GM19372 (cell line): ENCODE results near the gene PHLPP1.
"Not testable (repeated sequence)": the region's sequence is repeated elsewhere in the genome, so short reads cannot be mapped to it uniquely, and the experiment has no call there.

Experiments used
- ATAC-seq: cut with Tn5 transposase; IDR thresholded peaks from one replicate; pipeline ENCODE4 v1.9.1; 2021; ENCODE audit warnings: mild to moderate bottlenecking, low read depth, moderate library complexity; ENCODE audit not compliant: unreplicated experiment

Gene PHLPP1

GRCh38 chr18:62876828-62877227 is 161.5 kb downstream of the PHLPP1 start:
- ATAC-seq, result no peak

DNA sequence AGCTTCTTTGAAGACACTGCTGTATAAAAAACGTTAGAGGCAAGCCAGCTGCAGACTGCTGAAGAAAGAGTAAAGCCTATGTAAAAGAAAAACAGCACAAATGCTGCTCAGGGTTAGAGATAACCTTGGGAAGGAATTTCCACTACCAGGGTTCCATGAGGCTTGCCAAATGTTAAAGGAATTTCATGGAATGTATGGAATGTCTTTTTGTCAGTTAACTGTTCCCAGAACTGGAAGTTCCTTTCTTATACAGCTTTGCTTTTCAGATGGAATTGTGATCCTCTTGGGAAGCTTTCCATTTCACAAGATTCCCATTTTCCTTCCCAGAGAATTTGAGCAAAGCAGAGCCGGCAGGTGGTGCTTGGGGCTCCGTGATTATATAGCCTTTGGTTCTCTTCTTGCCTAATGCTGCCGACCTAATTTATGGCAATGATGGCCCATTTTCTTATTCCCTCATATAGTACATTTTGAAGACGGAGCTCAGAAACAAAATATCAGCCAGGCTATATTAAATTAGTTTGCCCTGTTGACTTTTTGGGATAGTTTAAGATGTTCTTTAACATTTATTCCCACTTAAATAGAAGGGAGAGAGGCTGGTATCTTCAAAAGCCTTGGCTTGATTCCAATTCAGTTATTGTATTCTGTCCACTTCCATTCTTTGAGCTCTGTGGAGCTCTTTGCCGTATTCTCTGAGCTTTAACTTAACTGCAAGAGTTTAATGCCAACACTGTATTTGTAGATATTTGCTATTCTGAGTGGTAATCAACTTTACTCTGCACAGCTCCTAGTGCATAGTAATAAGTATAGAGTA is 162.3 kb downstream of the PHLPP1 start:
- ATAC-seq, result no peak

GRCh38 chr18:62878305-62878704 is 163.0 kb downstream of the PHLPP1 start:
- ATAC-seq, result no peak

- ATAC-seq, result no peak
Observed at GRCh38 chr18:62880034-62880433, 164.7 kb downstream of the PHLPP1 start.

GRCh38 chr18:62880673-62881364 is 165.5 kb downstream of the PHLPP1 start:
- no peak for ATAC-seq

DNA sequence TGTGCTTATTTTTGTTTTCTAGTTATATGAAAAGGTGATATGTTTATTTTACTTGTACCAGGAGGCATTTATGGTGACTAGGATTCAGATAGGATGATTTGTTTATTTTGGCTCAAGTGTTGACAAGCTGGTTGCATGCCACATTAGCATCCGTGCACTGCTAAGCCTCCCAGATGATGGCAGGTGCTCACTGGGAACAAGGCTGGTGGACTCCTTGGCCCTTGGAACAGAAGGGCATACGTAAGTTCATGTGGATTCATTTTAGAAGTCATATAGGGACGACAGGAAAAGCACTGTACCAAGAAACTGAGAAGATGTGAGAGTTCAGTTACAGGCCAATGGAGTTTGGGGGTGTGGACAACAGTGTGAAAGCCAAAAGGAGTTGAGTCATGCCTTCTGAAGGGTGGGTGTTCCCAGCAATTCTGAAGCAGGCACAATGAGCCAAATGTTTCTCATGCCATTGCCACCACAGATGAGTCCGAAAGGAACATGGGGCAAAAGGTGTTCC is 166.2 kb downstream of the PHLPP1 start:
- ATAC-seq, result no peak

GRCh38 chr18:62883937-62884735 is 168.8 kb downstream of the PHLPP1 start:
- no peak for ATAC-seq

DNA sequence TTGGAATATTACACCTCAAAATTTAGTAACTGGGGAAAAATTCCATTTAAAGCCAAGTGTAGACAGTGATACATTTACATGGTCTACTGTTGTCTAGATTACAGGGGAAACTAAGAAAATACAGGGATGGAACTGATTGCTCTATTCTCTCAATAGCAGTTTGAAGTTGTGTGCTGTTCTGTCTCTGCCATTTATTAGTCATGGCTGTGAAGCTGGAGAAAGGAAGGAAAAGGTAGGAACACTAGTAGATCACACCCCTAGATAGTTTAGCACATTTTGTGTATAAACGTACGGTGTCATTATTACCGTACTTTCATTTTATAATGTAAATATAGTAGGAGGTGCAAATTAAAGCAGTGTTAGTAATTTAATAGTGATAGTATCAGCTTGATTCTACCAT is 170.5 kb downstream of the PHLPP1 start:
- no peak for ATAC-seq

GRCh38 chr18:62894681-62895390 is 179.5 kb downstream of the PHLPP1 start:
- no peak for ATAC-seq

- no peak for ATAC-seq
Observed at GRCh38 chr18:62897153-62897552, 181.8 kb downstream of the PHLPP1 start.

DNA sequence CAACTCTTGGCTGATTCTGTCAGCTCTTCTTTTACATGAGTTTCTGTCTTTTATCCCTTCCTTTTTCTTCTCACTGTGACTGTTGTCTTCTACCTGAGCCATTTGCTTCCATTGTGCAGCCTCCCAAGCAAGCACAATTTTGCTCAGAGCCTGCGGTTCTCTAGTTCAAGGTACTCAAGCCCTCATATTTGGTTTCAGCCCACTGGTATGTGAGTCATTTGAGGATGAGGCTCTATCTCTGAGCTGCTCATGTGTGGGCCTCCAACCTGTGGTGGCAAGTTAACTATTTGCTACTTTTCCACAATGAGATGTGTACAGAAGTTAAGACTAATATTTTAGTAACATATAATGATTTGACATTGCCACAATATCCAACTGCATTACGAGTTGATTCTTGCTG is 183.0 kb downstream of the PHLPP1 start:
- peak; percentile 88 for ATAC-seq

- ATAC-seq, result no peak
Observed at GRCh38 chr18:62899534-62899933, 184.2 kb downstream of the PHLPP1 start.

GRCh38 chr18:62900132-62900883 is 185.0 kb downstream of the PHLPP1 start:
- no peak for ATAC-seq

DNA sequence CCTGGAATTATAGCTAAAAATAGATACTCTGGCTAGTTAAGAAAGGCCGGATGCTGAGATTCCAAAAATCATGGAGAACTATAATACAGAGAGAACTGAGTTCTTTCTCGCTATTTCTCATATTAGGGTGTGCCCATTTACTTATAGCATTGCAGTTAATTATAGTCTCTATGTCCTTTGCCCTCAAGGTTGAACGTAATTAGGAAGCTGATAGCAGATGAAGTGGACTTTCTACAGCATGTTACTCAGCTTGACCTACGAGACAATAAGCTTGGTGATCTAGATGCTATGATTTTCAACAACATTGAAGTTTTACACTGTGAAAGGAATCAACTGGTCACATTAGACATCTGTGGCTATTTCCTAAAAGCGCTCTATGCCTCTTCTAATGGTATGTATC is 187.4 kb downstream of the PHLPP1 start:
- no peak for ATAC-seq

DNA sequence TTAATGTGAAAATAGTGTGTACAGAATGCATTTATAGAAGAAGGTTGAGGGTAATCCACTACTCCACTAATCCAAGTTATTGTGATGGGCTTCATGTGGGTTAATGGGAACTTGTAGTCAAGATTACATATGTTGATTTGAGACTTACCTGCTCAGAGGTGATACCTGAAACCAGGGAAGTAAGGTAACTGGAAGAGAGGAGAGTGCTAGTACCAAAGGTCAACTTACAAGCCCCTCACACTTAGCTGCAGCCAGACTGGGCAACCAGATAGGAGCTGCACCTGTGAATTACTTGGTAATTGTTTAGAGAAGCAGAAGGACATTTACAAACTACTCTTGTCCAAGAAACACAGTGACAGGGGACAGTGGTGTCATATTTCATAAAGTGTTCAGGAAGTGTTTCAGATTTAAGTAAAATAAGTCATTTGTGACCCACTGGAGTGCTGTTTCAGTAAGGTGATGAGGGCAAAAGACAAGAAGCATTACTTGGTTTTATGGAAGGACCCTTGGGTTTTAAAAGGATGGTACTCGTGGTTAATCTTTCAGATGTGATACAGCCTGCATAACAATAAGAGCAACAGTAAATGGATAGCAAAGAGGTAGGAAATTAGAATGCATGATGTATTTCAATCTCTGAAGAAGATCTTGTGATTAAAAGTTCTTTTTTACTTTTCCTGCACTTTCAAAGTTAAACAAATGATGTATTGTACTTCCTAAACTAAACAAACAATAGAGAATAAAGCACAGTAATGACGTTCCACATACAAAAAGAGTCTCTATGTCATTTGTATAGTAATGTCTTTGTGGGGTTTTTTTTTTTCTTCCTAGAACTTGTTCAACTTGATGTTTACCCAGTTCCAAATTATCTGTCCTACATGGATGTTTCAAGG is 189.3 kb downstream of the PHLPP1 start:
- ATAC-seq, result no peak

GRCh38 chr18:62912885-62913284 is 197.5 kb downstream of the PHLPP1 start:
- no peak for ATAC-seq

DNA sequence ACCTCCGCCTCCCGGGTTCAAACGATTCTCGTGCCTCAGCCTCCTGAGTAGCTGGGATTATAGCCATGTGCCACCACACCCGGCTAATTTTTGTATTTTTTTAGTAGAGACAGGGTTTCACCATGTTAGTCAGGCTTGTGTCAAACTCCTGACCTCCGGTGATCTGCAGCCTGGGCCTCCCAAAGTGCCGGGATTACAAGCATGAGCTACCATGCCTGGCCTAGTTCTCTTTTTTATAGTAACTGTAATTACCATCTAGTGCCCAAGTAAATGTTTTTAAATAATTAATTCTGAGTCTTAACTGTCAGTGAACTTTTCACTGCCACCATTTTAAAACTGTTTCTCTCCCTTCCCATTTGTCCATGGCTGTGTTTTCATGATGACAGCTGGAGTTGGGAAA is 198.5 kb downstream of the PHLPP1 start:
- ATAC-seq, result not testable (repeated sequence)

GRCh38 chr18:62914871-62915392 is 199.6 kb downstream of the PHLPP1 start:
- no peak for ATAC-seq
